HG02852 (cell line): ENCODE data around the gene SLC3A2.
"Not testable (repeated sequence)": the region's sequence is repeated elsewhere in the genome, so short reads cannot be mapped to it uniquely, and the experiment has no call there.

Source experiments
- ATAC-seq: cut with Tn5 transposase; IDR thresholded peaks from one replicate; pipeline ENCODE4 v1.9.1; 2021; ENCODE audit warnings: mild to moderate bottlenecking, moderate library complexity; ENCODE audit not compliant: unreplicated experiment

Gene SLC3A2

DNA sequence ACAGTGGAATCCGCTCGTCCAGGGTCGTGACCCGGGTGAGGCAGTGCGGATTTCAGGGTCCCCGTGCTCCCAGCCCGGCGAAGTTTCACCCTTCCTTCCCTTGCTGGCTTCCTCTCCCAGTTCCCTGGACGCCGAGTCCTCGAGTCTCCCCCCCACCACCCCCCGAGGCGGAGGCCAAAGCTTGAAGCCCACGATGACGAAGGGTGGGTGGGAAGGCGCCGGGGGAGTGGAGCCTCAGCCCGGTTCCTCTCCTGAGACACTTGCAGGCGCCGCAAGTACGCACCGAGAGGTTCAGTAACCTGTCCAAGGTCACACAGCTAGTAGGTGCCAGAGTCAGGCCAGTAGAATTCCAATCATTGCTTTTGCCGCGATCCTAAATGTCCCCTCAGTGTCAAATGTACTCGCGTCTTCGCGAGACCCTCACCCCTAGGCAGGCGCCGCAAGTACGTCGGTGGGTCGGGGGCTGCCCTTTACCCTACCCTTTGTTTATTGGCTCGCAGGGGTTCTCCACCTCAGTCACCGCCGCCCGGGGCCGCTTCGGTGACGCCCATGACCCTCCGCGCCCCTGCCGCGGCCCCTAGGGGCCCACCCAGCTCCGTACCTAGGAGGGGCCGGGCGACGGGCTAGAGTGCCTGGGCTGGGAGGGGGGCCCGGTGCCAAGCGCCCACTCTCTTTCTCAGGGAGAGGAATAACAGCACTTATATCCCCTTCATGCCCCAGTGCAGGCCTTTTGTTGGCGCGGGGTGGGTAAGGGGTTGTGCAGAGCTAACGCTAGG is 46.2 kb downstream of the SLC3A2 start:
- ATAC-seq: no peak

DNA sequence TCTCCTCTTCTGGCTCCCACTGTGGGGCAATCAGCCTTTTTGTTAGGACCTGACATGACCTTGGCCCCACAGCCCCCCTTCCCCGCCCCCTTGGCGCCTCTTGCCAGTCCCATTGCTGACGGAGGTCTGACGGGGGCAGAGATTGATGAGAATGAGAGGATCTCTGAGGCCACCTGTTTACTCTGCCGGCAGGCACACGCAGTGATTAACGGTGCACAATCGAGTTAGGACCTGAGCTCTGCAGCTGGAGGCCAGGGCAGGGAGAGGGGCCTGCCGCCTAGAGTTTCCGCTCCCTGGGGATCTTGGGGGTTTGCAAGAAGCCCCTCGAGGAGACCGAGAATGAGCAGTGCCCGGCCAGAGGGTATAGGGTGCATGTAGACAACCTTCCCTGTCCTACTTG is 47.3 kb downstream of the SLC3A2 start:
- no peak for ATAC-seq

DNA sequence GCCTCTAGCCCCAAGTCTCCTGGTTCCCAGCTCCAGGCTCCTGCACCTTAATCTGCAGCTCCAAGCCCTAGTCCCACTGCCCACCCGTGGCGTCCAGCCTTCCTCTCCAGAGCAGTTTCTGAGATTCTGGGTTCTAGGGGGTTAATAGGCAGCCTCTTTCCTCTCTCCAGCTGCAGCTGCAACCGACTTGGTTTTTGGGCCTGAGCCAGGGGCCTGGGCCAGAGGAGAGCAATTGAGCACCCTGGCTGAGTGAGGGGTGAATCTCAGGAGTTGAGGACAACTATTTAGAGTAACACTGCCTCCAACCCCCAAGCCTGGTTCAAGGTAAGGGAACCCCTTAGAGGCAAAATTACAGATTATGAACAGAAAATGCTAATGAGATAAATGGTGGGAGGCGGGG is 49.5 kb downstream of the SLC3A2 start:
- no peak for ATAC-seq

DNA sequence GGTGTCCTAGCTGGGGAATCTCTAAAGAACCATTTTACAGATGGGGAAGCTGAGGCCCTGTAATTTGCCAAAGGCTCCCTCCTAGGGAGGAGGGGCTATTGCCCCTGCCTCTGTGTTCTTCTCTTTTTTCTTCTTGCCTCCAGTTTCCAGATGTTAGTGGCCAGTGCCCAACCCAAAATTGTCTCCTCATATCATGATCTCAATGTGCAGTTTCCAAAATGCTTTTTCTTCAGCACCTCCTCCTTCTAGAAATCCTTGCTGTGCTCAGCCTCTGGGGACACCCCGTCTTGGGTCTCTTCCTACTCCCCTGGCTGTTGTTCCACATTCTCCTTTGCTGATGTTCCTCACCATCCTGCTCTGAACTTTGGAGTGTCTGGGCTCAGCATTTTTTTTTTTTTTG is 50.0 kb downstream of the SLC3A2 start:
- no peak for ATAC-seq

DNA sequence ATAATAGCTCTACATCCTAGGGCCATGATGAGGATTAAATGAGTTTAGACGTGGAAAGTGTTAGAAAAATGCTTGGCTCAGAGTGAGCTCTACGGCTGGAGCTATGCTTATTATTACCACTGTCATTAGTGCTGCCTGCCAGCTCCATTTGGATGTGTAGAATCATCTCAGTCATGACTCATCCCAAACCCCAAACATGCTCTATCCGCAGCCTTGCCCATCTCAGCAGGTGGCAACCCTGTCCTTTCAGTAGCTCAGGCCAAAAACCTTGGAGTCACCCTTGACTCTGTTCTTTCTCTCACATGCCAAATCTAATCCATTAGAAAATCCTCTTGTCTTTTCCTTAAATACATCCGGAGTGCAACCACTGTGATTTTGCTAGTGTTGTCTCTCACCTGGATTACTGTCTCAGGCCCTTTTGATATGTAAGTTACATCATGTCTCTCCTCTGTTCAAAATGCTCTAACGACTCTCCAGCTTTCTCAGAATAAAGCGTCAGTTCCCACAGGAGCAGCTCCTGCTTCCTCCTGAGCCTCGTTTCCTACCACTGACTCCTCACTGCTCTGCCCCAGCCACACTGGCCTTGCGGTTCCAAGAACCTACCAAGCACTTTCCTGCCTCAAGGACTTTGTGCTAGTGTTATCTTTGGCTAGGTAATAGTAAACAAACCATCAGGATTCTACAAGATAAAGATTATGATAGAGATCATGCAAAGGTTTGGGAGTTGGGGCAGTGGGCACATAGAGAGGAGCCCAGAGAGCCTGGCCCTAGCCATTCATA is 51.0 kb downstream of the SLC3A2 start:
- ATAC-seq: no peak

DNA sequence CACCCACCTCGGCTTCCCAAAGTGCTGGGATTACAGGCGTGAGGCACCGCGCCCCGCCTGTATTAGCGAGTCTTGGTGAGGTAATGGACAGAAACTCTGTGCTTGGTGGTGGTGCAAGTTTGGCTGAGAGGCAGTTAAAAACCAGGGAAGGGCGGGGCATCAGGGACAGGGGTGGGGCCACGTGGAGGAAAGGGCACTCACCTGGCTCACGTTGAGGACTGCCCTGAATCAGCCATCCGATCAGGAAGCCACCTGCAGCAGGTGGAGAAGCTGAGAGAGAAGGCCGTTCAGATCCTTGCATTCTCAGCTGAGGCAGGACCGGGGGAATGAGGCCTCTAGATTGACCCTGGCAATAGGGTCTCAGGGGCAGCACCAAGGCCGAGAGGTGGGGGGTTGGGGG is 52.6 kb downstream of the SLC3A2 start:
- ATAC-seq: no peak

- no peak for ATAC-seq
These were observed 53.2 kb downstream of the SLC3A2 start for GRCh38 chr11:62933750-62934495.

- ATAC-seq: no peak
These were observed 53.7 kb downstream of the SLC3A2 start for GRCh38 chr11:62934496-62934785.

DNA sequence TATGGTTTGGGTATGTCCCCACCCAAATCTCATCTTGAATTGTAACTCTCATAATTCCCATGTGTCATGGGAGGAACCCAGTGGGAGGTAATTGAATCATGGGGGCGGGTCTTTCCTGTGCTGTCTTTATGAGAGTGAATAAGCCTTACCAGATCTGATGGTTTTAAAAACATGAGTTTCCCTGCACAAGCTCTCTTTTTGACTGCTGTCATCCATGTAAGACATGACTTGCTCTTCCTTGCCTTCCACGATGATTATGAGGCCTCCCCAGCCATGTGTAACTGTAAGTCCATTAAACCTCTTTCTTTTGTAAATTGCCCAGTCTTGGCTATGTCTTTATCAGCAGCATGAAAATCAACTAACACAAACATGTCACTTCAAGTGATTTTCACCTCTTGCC is 56.8 kb downstream of the SLC3A2 start:
- not testable (repeated sequence) for ATAC-seq
